Measurements from ENCODE around the gene TTC19.
"Not testable (repeated sequence)": the region's sequence is repeated elsewhere in the genome, so short reads cannot be mapped to it uniquely, and the experiment has no call there.

The TTC19 gene

DNA sequence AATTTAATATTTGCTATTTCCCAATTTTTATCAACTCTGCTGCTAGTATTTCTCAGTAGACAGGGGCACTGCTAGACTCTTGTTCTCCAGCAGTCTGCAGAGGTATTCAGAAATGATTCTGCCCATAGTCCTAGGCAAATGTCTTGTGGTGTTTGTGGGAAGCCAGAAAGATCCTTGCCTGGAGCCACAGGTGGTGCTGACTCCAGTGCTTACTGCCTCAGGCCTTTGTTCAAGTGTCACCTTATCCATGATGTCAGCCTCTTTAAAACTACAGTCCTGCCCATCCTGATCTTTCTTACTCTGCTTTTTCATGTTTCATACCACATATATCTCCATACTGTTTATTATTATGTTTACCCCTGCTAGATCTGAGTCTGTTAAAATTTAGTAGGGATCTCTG lies 26.6 kb upstream of the TTC19 start:
- no peak for DNase-seq

DNA sequence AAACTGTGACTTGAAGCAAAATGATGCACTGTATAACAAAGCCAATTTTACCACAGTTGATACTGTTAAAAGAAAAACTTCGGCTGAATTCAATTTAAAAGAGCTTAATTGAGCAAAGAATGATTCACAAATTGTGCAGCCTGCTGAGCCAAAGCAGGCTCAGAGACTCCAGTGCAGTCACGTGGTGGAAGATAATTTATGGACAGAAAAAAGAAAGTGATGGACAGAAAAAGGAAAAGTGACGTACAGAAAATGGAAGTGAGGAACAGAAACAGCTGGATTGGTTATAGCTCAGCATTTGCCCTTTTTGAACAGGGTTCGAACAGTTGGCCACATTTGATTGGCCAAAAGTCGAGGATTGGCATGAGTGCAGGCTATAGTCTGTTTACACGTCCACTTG lies 25.8 kb upstream of the TTC19 start:
- DNase-seq, result no peak

DNA sequence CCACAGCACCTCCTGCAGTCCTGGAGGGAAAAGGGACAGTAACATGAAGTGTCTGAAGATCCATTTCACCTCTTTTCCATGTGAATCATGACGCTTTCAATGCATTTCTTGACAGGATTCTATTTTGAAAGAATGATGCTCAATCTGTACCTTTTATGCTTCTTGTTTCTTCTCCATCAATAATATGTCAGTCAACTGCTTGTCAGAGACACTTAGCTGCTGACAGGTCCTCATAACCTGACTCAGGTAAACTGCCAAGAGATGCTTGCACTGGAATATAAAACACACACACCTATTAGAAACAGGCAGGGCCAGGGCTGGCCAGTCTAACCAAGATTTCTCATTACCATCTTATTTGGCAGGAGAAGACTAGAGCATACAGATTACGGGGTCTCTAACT lies 21.7 kb upstream of the TTC19 start:
- DNase-seq, result no peak

DNA sequence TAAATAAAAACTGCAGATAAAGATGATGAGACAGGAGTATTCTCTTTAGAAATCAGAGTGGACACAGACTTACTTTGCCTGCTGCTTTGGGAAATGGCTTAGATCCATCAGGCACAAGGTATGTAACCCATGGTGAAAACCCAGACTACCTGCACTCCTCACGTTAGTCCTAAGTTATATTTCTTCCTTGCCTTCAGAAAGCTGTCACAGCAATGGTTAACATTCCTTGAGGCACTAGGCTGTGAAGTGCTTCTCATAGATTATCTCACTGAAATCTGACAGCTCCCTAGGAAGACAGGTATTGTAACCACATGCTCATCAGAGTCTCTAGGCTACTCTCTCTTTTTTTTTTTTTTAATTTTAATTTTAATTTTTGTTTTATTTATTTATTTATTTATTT lies 21.0 kb upstream of the TTC19 start:
- no peak for DNase-seq

DNA sequence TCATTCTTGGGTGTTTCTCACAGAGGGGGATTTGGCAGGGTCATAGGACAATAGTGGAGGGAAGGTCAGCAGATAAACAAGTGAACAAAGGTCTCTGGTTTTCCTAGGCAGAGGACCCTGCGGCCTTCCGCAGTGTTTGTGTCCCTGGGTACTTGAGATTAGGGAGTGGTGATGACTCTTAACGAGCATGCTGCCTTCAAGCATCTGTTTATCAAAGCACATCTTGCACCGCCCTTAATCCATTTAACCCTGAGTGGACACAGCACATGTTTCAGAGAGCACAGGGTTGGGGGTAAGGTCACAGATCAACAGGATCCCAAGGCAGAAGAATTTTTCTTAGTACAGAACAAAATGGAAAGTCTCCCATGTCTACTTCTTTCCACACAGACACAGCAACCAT lies 20.6 kb upstream of the TTC19 start:
- DNase-seq, result not testable (repeated sequence)

DNA sequence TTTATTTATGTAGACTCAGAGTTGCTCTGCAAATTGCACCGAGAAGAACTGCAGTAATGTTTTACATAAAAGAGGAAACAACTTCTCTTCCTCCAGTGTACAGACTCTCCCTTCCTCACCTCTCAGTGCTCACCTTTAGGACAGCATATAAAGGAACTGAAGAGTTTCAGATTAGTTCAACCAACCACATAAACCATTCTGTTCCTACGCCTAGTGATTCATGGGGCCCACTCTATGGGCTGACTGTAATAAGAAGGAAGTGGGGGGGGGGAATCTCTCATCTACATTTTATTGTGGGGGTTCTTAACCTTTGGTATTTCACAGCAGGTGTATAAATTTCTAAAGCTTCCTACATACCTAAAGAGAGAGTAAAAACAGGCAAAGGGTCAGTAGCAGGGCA lies 18.4 kb upstream of the TTC19 start:
- DNase-seq, result no peak

DNA sequence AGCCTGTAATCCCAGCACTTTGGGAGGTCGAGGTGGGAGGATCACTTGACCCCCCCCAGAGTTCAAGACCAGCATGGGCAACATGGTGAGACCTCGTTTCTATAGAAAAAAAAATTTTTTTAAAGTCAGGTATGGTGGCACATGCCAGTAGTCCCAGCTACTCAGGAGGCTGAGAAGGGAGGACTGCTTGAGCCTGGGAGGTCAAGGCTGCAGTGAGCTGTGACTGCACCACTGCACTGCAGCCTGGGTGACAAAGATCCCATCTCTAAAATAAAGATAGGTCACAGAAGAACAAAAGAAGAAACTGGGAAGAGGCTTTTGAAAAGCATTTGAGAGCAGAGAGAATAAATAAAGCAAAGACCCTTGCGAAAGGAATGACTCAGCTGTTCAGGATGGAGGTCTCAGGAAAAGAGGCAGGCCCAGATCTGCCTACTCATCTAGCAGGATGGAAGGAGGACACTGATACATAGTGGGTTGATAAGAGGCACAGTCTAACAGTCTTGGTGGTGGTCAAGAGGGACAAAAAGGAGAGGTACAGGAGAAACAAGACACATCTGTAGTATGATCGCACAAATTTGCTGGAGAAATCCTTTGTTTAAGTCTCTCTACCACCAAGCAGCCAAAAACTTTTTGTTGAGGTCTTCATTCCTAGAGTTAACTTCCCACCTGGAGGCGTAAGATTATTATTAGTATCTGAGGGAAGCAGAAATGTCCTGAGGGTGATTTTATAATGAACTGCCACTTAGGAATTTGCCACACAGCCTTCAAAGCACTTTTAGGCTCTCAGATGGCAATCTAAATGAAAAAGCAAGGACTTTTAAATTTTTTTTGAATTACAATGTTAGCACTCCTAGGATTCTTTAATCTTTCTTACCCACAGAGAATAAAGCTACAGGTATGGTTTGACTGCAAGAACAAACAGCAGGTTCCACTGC lies 17.7 kb upstream of the TTC19 start:
- no peak for DNase-seq

DNA sequence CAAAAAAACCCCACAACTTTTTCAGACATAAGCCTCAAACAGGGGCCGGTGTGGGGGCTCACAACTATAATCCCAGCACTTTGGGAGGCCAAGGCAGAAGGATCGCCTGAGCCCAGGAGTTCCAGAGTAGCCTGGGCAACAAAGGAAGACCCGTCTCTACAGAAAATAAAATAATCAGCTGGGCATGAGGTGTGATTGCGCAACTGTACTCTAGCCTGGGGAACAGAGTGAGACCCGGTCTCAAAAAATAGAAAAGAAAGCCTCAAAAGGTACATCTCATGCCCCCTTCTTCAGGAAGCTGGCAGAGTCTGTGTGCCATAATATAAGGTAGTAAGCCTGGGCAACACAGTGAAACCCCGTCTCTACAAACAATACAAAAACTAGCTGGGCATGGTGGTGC lies 3.3 kb upstream of the TTC19 start:
- no peak for DNase-seq

DNA sequence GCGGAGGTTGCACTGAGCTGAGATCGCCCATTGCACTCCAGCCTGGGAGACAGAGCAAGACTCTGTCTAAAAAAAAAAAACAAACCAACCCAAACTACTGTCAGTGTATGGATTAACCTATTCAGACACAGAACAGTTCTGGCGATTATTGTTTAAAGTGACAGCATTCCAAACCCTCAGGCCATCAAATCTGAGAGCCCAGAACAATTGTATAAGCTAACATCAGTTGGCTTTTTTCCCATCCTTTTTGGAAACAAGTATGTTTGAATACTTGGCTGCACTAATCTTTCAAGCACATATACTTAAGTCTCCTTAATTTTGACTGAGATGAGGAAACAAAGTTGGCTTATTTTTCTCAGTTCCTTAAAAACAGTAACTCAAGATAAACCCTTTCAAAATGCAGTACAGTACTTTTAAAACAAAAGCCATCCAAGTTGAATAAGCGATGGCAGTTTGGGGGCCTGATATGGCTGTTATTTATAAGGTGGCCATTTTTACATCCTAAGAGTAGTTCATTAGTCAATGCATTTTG lies 1.5 kb upstream of the TTC19 start:
- no peak for DNase-seq

DNA sequence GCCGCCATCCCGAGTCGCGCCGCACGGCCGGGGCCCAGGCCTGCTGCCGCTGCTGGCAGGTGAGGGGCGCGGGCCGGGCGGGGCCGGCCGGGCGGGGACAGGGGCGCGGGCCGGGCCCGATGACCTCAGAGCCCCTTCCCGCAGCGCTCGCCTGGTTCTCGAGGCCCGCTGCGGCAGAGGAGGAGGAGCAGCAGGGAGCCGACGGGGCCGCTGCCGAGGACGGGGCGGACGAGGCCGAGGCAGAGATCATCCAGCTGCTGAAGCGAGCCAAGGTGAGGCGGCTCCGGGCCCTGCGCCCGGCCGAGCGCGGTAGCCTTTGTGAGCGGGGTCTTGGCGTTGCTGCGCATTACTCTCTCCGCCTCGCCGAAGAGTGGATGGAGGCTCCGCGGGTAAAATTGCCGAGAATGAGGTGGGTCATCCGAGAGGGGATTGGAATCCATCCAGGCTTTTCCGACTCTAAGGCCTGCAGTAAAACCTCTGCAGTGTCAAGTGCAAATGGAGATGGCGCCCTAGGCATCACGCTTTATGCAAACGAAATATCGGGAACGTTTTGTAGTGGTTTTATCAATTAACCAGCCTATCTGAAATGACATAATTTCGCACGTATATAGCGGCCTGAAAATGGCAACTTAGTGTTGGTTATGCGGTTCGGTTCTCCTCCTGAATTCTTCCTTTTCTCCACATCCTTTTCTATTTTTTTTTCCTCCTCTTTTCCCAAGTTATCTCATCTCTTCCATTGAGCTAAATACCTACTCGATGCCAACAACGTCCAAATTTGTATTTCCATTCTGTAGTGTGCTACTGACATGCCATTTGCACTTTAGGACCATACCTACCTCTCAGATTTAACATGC lies 577 bp downstream of the TTC19 start:
- DNase-seq, result no peak

DNA sequence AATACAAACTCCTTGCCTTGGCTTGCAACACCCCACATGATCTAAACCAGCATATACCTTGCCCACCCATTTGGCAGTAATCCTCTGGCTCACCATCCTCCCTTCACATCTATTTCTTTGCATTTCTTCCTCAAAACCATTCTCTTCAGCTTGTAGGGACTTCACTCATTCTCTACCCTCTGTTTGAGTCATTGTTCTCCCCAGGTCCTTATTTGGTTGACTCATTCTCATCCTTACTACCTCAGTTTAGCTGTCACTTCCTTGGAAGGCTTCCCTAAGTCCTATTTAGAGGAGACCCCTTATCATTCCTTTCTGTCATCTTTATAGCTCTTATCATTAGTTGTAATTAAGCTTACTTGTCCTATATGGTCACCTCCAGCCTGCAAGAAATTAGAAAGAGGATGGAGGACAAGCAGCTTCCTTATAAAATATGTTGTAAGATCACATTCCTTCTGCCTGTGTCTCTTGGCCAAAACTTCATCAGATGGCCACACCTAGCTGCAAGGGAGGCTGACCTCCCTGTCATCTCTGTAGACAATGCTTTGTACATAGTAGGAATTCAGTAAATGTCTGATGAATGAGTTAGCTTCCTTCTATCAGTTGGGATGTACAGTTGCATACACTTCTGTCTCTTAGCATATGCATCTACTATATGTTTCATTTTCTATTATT lies 1.7 kb downstream of the TTC19 start:
- no peak for DNase-seq

DNA sequence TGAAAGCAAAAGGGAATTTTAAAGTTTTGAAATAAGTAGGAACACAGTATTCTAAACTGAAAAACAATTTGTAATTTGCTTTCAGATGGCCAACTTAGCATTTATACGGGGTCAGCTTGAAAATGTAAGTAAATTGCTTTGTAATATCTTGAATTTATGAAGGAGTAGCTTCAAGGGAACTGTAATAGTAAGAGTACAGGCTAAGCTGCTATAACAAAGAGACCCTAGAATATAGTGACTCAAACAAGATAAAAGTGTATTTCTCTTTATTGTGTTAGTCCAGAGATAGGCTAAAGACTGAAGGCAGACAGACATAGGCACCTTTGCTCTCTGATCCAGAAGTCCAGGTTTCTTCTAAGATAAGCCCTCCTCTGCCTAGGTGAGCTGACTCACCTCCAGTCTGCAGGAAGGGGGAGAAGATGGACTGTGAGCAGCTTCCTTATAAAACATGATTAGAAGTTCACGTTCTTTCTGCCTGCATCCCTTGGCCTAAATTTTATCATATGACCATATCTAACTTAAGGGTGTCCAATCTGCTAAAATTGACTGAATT lies 3.2 kb downstream of the TTC19 start:
- no peak for DNase-seq

DNA sequence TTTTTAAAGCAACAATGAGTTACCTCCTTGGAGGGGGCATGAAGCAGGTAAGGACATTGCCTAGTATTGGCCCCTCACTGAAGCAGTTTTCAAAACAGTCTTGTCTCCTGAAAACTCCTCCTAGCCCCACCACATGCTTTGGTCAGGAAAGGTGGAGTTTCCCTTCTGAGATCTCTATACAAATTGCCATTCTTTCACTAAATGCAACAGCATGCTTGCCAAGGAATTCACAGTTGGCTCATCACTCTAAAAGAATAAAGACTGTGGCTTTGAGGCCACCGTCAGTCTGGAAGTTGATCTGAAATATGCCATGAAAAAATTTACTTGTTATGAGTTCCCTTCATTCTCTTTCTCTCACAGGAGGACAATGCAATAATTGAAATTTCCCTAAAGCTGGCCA lies 4.2 kb downstream of the TTC19 start:
- DNase-seq, result no peak

DNA sequence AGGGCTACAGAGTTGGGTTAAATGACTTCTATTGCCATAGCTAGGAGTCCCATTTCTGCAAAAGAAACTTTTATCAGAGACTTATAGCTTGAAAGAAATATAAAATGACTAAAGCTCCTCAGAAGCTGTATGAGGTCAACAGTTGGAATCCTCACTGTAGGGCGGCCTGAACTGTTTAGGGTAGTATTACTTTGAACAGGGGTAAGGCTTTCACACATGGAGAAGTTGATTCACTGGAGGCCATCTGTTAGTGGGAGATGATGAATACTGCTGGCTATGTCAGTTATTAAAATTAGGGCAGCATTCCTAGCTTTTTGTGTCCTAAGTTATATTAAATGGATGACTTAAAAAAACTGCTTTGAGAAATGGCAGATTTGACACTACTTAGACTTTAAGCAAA lies 6.0 kb downstream of the TTC19 start:
- no peak for DNase-seq

DNA sequence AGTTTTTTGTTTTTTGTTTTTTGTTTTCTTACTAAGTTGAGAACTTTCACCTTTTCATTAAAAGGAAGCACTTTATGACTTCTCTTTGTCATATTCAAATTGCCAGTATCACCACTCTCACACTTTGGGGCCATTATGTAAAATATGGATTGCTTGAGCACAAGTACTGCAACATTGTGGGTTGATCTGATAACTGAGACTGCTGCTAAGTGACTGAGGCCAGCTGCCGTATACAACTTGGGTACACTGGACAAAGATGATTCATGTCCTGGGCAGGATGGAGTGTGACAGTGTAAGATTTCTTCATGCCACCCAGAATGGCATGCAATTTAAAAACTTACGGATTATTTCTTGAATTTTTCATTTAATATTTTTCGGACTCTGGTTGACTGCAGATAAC lies 7.8 kb downstream of the TTC19 start:
- DNase-seq, result no peak

DNA sequence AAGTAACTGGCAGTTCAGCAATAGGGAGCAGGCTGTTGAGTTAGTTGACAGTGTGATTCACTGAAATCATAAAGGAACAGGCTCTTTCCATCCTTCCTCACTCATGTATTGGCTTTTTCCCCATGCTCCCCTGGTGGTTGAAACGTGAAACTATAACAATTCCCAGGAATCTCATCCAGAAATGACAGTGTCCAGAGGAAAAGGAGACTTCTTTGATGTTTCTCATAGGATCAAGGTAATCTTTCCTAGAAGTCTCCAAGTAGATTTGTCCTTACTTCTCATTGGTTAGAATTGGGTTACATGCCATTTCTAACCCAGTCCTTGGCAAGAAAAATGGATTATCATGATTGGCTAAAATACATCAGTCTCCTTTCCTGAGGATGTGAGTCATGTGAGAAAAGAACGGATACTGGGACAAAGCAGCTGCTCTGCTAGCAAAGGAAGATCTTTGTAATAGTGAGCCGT lies 14.4 kb downstream of the TTC19 start:
- DNase-seq, result no peak

DNA sequence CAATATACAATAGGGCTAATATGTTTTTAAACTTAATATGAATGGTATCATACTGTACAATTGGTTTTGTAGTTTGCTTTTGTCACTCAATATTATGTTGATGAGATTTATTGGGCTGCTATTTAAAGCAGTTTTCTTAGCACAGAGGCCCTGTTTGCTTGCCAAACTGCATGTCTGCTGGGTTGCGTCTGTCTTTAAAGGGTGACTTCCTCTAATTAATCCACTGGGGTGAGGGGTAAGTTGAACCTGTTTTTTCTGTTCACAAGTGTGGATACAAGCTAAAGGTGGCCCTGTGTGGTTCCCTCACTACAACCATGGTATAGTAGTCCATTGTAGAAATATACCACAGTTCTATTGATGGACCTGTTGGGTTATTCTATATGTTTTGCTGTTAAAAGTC lies 19.7 kb downstream of the TTC19 start:
- no peak for DNase-seq

DNA sequence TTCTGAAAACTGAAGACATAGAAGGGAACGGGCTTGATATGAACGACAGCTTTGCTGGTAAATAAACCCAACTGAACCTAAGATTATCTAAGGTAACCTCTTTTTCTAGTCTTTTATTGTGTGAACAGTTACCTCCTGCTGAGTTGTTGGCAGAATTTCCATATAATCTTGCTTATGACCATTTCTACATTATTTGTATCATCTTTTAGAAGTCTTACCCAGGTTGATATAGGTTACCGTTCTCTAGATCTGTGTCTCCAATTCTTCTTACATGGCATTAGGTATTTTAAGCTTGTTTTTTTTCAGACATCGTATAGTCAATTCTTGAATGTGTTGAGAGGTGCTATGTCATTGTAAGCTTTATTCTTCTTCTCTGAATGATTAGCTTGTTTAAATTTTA lies 24.3 kb downstream of the TTC19 start:
- DNase-seq, result no peak

DNA sequence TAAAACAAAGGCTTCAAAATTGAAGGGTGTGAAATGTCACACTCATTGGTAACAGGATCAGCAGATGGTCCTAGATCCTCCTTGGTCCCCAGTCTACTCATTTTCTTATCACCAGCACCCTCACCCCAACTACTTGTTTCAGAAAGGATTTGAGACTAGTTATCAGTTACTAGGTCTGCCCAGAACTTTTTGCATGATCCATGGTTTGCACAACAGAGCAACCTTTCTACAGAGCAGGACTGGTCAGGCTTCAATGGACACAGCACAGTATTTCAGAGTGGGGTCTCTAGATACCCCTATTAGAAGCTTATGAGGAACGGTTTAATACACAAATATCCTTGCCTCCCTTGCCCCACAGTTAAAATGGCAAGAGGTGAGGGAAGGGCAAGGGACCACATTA lies 25.6 kb downstream of the TTC19 start:
- DNase-seq, result no peak

DNA sequence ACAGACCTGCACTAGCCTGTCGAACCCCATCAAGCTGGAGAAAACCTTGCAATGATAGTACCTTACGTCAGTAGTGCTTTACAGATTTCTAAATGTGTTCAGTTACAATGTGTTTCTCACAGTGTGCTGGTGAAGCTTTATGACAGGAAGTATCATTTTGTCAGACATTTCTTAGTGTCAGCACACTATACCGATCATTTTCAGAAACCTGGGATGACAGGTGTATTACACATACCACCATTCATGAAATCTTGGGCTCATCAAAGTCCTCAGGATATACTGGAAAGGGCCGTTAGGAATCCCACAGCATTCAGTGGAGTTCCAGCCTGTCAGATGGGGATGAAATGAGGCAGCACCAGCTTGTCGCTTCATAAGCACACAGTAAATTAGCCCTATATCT lies 27.3 kb downstream of the TTC19 start:
- no peak for DNase-seq

DNA sequence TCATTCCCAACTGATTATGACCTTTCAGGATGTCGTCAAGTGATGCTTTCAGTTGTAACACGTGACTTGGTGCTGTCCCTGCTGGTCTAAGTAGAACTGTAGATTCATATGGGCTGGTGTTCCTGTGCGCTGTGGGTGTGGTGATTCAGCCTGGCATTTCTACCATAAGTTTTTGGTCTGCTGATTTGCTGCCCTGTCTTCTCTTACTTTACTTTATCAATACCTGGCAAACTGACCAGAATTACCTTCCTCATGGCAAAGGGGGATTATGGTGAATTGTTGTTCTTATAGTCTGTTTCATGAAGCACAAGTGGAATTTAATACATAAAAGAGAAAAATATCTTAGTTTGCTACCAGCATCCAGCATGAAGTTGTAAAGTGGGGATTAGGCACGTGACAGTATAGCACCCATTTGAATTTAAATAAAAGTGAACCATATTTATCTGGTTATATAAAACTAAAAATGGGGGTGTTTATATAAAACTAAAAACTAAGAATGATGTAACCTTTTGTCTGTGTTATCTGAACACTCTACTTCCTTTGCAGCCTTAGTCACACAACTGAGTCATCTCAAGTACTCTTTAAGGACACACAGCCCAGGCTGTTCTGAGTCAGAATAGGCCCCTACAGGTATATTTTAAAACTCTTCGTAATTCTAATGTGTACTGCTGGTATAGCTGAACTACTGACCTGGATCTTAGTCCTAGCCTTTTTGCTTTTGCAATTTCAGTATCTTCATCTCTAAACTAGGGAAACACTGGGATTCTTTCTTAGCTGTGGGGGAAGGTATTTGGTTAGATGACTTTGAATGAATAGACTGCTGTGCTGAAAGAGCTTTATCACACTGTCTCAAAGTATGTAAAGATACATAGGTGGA lies 28.3 kb downstream of the TTC19 start:
- no peak for DNase-seq
